Fibroblast of mammary gland (primary cell): ENCODE measurements around the gene MAGI1.

Experiments used
- DNase-seq: peaks from one replicate; pipeline ENCODE4 v3.0.0-alpha.2; 2010; ENCODE audit warnings: low read depth
- H3K4me3 ChIP-seq: 2 replicates; pipeline ENCODE4 v1.5.1; 2011; ENCODE audit warnings: low read depth, mild to moderate bottlenecking, low read length, moderate library complexity; ENCODE audit not compliant: control insufficient read depth
- CTCF ChIP-seq: conservative IDR thresholded peaks from 2 replicates; pipeline ENCODE4 v1.5.1; 2011; ENCODE audit warnings: low read depth, low read length, inconsistent platforms; ENCODE audit not compliant: control insufficient read depth, insufficient read depth

MAGI1 gene

GRCh38 chr3:65733459-65733858 lies 305.3 kb downstream of the MAGI1 start:
- TF ChIP-seq CTCF = no peak
- H3K4me3 ChIP-seq = no peak overlapping the region
- DNase-seq = no peak

GRCh38 chr3:65732051-65732935 lies 306.4 kb downstream of the MAGI1 start:
- DNase-seq = peak; percentile 73
- no peak overlapping the region for H3K4me3 ChIP-seq
- TF ChIP-seq CTCF = peak; percentile 91

GRCh38 chr3:65730449-65730848 lies 308.3 kb downstream of the MAGI1 start:
- TF ChIP-seq CTCF = no peak
- H3K4me3 ChIP-seq = no peak overlapping the region
- DNase-seq = no peak

- TF ChIP-seq CTCF = no peak
- no peak overlapping the region for H3K4me3 ChIP-seq
- DNase-seq = no peak
Observed at GRCh38 chr3:65729973-65730372, 308.7 kb downstream of the MAGI1 start.

- no peak overlapping the region for H3K4me3 ChIP-seq
- no peak for TF ChIP-seq CTCF
- peak; percentile 81 for DNase-seq
Observed at GRCh38 chr3:65729555-65729954, 309.2 kb downstream of the MAGI1 start.

- TF ChIP-seq CTCF = no peak
- H3K4me3 ChIP-seq = no peak overlapping the region
- DNase-seq = no peak
Observed at GRCh38 chr3:65728138-65728537, 310.6 kb downstream of the MAGI1 start.
